Stimulated activated CD8-positive, alpha-beta memory T cell treated with anti-CD3 and anti-CD28 coated beads, Interleukin-7, amount 100 ng/mL, for 1 hour (primary cell): ENCODE measurements around the gene NAPSA.
"Not testable (repeated sequence)": the region's sequence is repeated elsewhere in the genome, so short reads cannot be mapped to it uniquely, and the experiment has no call there.

ENCODE experiments used
- DNase-seq, 2 donors: peaks; one replicate each; pipeline ENCODE4 v3.0.0-alpha.2; 2020; ENCODE audit warnings: low read depth in 2 of 2

Gene NAPSA

DNA sequence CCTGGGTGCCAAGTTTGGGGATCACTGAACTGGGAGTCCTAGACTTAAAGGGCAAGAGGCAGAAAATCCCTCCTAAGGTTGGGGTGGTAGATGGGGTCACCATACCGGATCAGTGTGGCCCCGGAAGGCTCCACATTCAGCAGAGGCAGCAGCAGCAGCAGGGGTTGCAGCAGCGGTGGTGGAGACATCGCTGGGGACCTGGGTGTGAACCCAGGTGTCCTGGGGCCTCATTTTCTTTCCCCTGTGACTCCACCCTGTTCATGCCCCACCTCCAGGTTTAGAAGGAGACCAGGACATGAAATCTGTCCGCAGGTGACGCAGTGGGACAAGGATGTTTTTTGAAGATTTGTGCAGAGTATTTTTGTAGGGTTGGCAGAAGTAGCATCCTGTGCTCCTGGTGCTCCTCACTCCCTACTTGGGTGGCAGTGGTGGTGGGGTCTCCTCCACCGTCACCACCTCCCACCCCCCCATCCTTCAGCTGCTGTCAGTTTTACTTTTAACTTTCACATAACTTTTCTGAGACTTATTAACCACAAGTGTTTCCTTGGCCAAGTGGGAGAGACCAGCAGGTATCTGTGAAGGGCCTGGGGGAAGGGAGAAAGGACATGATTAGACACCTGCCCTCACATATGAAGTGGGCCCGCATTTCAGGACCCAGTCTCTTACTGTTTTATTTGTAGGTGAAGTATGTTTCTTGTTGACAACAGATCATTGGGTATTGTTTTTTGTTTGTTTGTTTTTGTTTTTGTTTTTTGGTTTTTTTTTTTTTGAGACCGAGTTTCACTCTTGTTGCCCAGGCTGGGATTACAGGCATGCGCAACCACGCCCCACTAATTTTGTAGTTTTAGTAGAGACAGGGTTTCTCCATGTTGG is at the start of gene NAPSA:
Gene NAPSA, minus strand, starts transcription at position 206 of the 873 bp plus-strand sequence. Its CDS starts 18 bp downstream, at position 188.
- no peak for DNase-seq

DNA sequence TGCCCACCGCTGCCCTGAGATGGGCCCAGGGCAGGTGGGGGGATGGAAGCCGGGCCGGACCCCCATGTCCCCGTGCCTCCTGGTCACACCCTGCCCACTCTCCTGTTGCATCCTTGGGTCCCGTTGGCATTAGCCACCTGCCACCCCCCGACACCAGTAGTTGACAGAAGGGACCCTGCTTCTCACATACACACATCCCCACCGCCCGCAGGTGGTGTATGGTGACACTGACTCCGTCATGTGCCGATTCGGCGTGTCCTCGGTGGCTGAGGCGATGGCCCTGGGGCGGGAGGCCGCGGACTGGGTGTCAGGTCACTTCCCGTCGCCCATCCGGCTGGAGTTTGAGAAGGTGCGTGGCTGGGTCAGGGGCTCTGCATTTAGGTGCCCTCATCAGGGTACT is 48.1 kb upstream of the NAPSA start:
- DNase-seq: no peak

- DNase-seq: no peak
Measured at GRCh38 chr19:50413096-50413495, 47.7 kb upstream of the NAPSA start.

GRCh38 chr19:50412419-50412818 is 47.0 kb upstream of the NAPSA start:
- no peak for DNase-seq

GRCh38 chr19:50410109-50410508 is 44.7 kb upstream of the NAPSA start:
- DNase-seq: no peak

- no peak for DNase-seq
Measured at GRCh38 chr19:50409347-50409746, 43.9 kb upstream of the NAPSA start.

DNA sequence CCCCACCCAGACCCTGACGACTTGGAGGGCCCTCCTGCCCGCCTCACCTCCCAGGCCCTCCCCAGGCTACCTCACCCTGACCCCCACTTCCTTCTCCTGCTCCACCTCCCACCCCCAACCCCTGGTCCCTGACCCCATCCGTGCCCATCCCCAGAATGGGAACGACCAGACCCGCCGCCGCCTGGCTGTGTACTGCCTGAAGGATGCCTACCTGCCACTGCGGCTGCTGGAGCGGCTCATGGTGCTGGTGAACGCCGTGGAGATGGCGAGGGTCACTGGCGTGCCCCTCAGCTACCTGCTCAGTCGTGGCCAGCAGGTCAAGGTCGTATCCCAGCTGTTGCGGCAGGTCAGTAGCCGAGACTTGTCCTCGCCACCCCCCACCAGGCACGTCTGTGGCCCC is 41.4 kb upstream of the NAPSA start:
- no peak for DNase-seq

- DNase-seq: no peak
Measured at GRCh38 chr19:50406156-50406820, 40.8 kb upstream of the NAPSA start.

DNA sequence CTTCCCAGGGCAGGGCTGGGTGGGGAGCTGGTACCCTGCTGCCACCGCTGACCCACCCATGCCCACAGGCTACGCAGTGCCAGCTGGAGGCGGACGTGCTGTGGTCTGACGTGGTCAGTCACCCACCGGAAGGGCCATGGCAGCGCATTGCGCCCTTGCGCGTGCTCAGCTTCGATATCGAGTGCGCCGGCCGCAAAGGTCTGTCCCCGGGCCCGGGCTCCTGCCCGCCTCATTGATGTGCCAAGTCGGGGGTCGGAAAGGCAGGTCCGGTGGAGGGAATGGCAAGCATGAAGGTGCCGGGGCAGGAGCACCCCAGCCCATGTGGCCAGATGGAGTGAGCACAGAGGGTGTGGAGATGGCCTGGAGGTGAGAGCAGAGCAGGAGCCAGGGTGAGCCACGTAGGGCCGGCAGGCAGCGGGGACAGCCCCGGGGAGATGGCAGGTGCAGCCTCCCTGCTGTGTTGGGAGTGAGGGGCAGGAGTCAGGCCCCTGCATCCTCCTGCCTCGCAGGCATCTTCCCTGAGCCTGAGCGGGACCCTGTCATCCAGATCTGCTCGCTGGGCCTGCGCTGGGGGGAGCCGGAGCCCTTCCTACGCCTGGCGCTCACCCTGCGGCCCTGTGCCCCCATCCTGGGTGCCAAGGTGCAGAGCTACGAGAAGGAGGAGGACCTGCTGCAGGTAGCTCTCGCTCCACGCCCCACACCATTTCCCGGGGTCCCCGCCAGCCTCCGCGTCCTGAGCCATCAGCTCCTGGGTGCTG is 37.3 kb upstream of the NAPSA start:
- no peak for DNase-seq

DNA sequence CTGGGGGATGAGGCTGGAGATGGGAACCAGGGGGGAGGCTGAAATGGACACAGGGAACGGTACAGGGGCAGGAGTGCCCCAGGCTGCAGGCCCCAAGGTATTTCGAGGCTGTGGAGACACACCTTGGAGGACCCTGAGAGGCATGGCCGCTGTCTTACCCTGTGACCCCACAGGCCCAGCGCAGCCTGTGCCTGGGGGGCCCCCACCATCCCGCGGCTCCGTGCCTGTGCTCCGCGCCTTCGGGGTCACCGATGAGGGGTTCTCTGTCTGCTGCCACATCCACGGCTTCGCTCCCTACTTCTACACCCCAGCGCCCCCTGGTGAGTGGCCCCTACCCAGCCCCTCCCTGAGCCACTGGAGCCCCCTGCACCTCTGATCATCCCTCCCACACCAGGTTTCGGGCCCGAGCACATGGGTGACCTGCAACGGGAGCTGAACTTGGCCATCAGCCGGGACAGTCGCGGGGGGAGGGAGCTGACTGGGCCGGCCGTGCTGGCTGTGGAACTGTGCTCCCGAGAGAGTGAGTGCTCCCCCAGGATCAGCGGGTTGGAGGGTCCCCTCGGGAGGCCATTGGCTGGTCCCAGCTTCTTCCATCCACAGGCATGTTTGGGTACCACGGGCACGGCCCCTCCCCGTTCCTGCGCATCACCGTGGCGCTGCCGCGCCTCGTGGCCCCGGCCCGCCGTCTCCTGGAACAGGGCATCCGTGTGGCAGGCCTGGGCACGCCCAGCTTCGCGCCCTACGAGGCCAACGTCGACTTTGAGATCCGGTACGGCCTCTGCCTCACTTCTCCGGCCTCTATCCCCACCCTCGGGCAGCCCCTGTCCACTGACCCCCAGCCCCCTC is 36.4 kb upstream of the NAPSA start:
- no peak for DNase-seq

- DNase-seq: no peak
Measured at GRCh38 chr19:50399368-50399745, 33.9 kb upstream of the NAPSA start.

GRCh38 chr19:50398675-50399367 is 33.4 kb upstream of the NAPSA start:
- DNase-seq: no peak

DNA sequence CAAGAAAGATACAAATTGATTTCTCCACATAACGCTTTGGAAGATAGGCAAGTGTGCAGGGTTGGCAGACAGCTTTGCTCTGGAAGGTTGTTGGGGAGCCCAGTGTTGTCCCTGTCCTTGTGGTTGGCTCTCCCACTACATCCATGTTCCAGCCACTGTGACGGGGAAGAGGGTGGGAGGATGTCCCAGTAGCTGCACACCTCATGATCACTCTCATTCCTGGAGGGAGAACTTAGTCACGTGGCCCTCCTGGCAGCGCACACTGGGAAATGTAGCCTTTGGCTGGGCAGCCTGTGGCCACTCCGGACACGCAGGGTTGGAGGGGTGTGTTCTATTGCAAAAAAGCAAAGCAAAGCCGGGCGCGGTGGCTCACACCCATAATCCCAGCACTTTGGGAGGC is 28.6 kb upstream of the NAPSA start:
- no peak for DNase-seq

GRCh38 chr19:50393589-50393988 is 28.1 kb upstream of the NAPSA start:
- no peak for DNase-seq

- DNase-seq: no peak
Measured at GRCh38 chr19:50392759-50393158, 27.3 kb upstream of the NAPSA start.

GRCh38 chr19:50390952-50391351 is 25.5 kb upstream of the NAPSA start:
- DNase-seq: not testable (repeated sequence)

DNA sequence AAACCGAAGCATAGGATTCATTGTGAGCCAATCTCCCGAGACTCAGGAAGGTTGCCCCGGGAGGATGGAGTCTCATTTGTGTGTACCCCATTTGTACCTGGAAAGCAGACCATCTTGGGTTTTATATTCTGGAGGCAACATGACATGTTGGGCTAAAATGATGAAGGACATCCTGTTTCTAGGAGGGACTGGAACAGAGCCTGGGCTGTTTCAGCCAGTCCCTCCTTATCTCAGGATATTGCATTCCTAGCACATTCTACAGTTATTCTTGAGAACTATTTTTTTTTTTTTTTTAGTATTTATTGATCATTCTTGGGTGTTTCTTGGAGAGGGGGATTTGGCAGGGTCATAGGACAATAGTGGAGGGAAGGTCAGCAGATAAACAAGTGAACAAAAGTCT is 24.9 kb upstream of the NAPSA start:
- DNase-seq: not testable (repeated sequence)

DNA sequence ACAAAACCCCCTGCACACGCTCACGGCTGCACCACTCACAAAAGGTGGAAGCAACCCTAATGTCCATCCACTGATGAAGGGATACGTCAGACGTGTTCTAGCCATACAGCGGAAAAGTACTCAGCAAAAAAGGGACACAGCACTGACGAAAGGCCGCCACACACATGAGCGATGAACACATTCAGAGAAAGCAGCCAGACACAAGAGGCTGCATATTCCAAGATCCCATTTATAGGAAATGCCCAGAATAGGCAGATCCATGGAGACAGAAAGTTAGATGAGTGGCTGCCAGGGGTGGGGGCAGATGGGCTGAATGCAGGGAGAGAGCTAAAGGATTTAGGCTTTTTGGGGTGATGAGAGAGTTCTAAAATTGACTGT is 22.4 kb upstream of the NAPSA start:
- DNase-seq: no peak

DNA sequence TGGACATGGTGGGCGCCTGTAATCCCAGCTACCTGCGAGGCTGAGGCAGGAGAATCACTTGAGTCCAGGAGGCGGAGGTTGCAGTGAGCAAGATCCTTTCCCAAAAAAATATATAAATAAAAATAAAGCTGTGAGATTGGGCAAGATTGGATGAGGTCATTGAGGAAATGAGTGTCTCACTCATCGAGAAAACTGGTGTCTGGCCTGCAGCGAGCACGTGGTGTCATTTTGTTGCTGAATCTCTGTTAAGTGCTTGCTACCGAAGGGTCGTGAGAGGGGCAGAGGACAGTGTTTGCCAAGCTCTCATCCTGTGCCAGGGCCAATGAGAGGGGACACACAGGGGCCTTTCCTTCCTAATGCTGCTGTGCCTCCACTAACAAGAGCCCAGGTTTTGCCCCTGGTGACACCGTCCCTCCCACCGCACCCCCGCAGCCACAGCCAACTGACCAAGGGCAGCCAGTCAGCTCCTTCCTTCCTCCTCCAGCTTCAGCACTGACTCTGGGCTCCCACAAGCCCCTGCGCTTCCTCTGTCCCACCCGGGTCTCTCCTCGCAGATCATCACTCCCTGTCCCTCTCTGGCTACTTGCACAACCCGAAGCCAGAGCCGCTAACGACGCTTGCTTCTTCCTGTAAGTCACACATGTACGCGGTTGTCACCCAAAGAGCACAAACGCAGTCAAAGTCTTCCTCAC is 21.9 kb upstream of the NAPSA start:
- DNase-seq: no peak
